ENCODE data around the gene THBS1.

The THBS1 gene

GRCh38 chr15:39596358-39597051 is 15.6 kb downstream of the THBS1 start:
- no peak for TF ChIP-seq CTCF (IDR thresholded peaks at IDR 0.05; ENCODE audit: insufficient read depth, low read length, poor library complexity, severe bottlenecking)
- TF ChIP-seq EZH2phosphoT487 (conservative IDR thresholded peaks at IDR 0.05; ENCODE audit: low read length) = no peak
- Histone ChIP-seq H3K36me3 (ENCODE audit: low read length) (no peaks in the 10 kb centered on the region), H3K9me3 (ENCODE audit: insufficient read depth, low read length) (no peaks in the 10 kb centered on the region), H3K4me3 (ENCODE audit: insufficient read depth, low read length, poor library complexity, severe bottlenecking) (no peak overlapping the region), H3K79me2 (ENCODE audit: insufficient read depth, low read length) (no peaks in the 10 kb centered on the region), H3K9me2 (replicated peaks; ENCODE audit: insufficient read depth, low read length) (no peaks in the 10 kb centered on the region), H3K9ac (ENCODE audit: low read length) (no peak overlapping the region), H4K20me1 (ENCODE audit: low read depth, low read length) (no peaks in the 10 kb centered on the region), H3F3A (ENCODE audit: insufficient read depth) (no peaks in the 10 kb centered on the region), H3K4me2 (ENCODE audit: low read depth, low read length, poor library complexity, severe bottlenecking) (no peak overlapping the region), H3K27me3 (ENCODE audit: low read length) (no peaks in the 10 kb centered on the region), H3K27ac (ENCODE audit: low read depth, low read length) (no peak overlapping the region), H2AFZ (ENCODE audit: low read depth, low read length, severe bottlenecking) (no peak overlapping the region)

DNA sequence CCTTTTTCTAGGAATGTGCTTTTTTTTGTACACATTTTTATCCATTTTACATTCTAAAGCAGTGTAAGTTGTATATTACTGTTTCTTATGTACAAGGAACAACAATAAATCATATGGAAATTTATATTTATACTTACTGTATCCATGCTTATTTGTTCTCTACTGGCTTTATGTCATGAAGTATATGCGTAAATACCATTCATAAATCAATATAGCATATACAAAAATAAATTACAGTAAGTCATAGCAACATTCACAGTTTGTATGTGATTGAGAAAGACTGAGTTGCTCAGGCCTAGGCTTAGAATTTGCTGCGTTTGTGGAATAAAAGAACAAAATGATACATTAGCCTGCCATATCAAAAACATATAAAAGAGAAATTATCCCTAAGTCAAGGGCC is 16.5 kb downstream of the THBS1 start:
- H3K4me3 ChIP-seq (ENCODE audit: insufficient read depth, low read length, poor library complexity, severe bottlenecking) = no peak overlapping the region
- H3K79me2 ChIP-seq (ENCODE audit: insufficient read depth, low read length) = no peaks in the 10 kb centered on the region
- H3K36me3 ChIP-seq (ENCODE audit: low read length) = no peaks in the 10 kb centered on the region
- no peak overlapping the region for H3K27ac ChIP-seq (ENCODE audit: low read depth, low read length)
- H3K27me3 ChIP-seq (ENCODE audit: low read length) = no peaks in the 10 kb centered on the region
- H4K20me1 ChIP-seq (ENCODE audit: low read depth, low read length) = no peaks in the 10 kb centered on the region
- no peak for TF ChIP-seq EZH2phosphoT487 (conservative IDR thresholded peaks at IDR 0.05; ENCODE audit: low read length)
- no peak for TF ChIP-seq CTCF (IDR thresholded peaks at IDR 0.05; ENCODE audit: insufficient read depth, low read length, poor library complexity, severe bottlenecking)
- no peak overlapping the region for H3K4me2 ChIP-seq (ENCODE audit: low read depth, low read length, poor library complexity, severe bottlenecking)
- H3F3A ChIP-seq (ENCODE audit: insufficient read depth) = no peaks in the 10 kb centered on the region
- H3K9me3 ChIP-seq (ENCODE audit: insufficient read depth, low read length) = no peaks in the 10 kb centered on the region
- H3K9me2 ChIP-seq (replicated peaks; ENCODE audit: insufficient read depth, low read length) = no peaks in the 10 kb centered on the region
- no peak overlapping the region for H2AFZ ChIP-seq (ENCODE audit: low read depth, low read length, severe bottlenecking)
- no peak overlapping the region for H3K9ac ChIP-seq (ENCODE audit: low read length)

DNA sequence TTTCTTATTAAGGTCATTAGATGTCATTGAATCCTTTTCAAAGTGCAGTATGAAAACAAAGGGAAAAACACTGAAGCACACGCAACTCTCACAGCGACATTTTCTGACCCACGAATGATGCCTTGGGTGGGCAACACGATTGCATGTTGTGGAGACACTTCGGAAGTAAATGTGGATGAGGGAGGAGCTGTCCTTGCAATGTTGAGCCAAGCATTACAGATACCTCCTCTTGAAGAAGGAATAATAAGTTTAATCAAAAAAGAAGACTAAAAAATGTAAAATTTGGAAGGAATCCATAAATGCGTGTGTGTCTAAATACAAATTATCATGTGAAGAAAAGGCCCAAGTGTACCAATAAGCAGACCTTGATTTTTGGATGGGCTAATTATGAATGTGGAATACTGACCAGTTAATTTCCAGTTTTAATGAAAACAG is 16.9 kb downstream of the THBS1 start:
- Histone ChIP-seq H3K36me3 (ENCODE audit: low read length) (no peaks in the 10 kb centered on the region), H3K9ac (ENCODE audit: low read length) (no peak overlapping the region), H3K27ac (ENCODE audit: low read depth, low read length) (no peak overlapping the region), H3K79me2 (ENCODE audit: insufficient read depth, low read length) (no peaks in the 10 kb centered on the region), H3K4me3 (ENCODE audit: insufficient read depth, low read length, poor library complexity, severe bottlenecking) (no peak overlapping the region), H3K4me2 (ENCODE audit: low read depth, low read length, poor library complexity, severe bottlenecking) (no peak overlapping the region), H2AFZ (ENCODE audit: low read depth, low read length, severe bottlenecking) (no peak overlapping the region), H3F3A (ENCODE audit: insufficient read depth) (no peaks in the 10 kb centered on the region), H4K20me1 (ENCODE audit: low read depth, low read length) (no peaks in the 10 kb centered on the region), H3K27me3 (ENCODE audit: low read length) (no peaks in the 10 kb centered on the region), H3K9me3 (ENCODE audit: insufficient read depth, low read length) (no peaks in the 10 kb centered on the region), H3K9me2 (replicated peaks; ENCODE audit: insufficient read depth, low read length) (no peaks in the 10 kb centered on the region)
- TF ChIP-seq EZH2phosphoT487 (conservative IDR thresholded peaks at IDR 0.05; ENCODE audit: low read length) (no peak), CTCF (IDR thresholded peaks at IDR 0.05; ENCODE audit: insufficient read depth, low read length, poor library complexity, severe bottlenecking) (no peak)

Data from SU-DHL-6 (cell line).